Breast epithelium (tissue), 4 donors: Measurements from ENCODE around the gene WEE1. TPM values are rescaled to one million over a fixed set of nuclear protein-coding genes. Genes with fewer than 3 reads are reported as not detected.

Experiments
- DNase-seq, 2 donors: peaks; one replicate each; pipeline ENCODE4 v3.0.0-alpha.2; 2019; ENCODE audit warnings: low spot score in 2 of 2
- H3K27ac ChIP-seq, 2 donors: fragments of 200-600 bp; sonication (generic) in 1 of 2; one replicate each; pipeline ENCODE4 v1.5.1; 2016 to 2019; ENCODE audit warnings: mild to moderate bottlenecking in 1 of 2
- H3K27me3 ChIP-seq, 2 donors: fragments of 200-600 bp; sonication (generic) in 1 of 2; one replicate each; pipeline versions ENCODE4 v1.5.1 to v1.6.0; 2017 to 2019; ENCODE audit warnings: control low read depth in 1 of 2, mild to moderate bottlenecking in 1 of 2
- H3K36me3 ChIP-seq: fragments of 200-600 bp; one replicate; pipeline ENCODE4 v1.5.1; 2019
- H3K4me1 ChIP-seq, 2 donors: fragments of 200-600 bp; sonication (generic); one replicate each; pipeline ENCODE4 v1.5.1; 2016 to 2019; ENCODE audit warnings: control low read depth in 1 of 2
- H3K4me3 ChIP-seq, 3 donors: fragments of 200-600 bp; sonication (generic); 1 replicate in 2 of 3; 2 replicates in 1 of 3; pipeline ENCODE4 v1.5.1; 2016 to 2019; ENCODE audit warnings: mild to moderate bottlenecking in 3 of 3, moderate library complexity in 2 of 3
- H3K9me3 ChIP-seq, 2 donors: fragments of 200-600 bp; sonication (generic) in 1 of 2; one replicate each; pipeline ENCODE4 v1.5.1; 2016 to 2019; ENCODE audit warnings: control low read depth in 1 of 2
- POLR2A ChIP-seq: fragments of 450-650 bp; IDR thresholded peaks from one replicate; pipeline ENCODE4 v1.6.1; 2016; ENCODE audit warnings: antibody characterized with exemption, mild to moderate bottlenecking, moderate library complexity
- POLR2AphosphoS5 ChIP-seq, 3 donors: sonication (generic); formaldehyde crosslinking; IDR thresholded peaks; one replicate each; pipeline ENCODE4 v1.6.1; 2017; ENCODE audit warnings: antibody characterized with exemption in 3 of 3
- intact Hi-C: fragments of 100-400 bp; cut with DNase I; formaldehyde crosslinking; loops from one replicate; pipeline ENCODE4 v1.15.1; 2023; ENCODE audit warnings: low total_unique reads
- total RNA-seq, 3 donors: library from RNA; depleted of rRNA; stranded (reverse); fragments of >200 nt; gene quantifications; one replicate each; pipeline ENCODE4 v1.1.0, GENCODE V29; 2016
- TF ChIP-seq, protein P1 (sequence below), 3 donors: fragments of 450-650 bp; IDR thresholded peaks; one replicate each; pipeline ENCODE4 v1.5.1; 2016 to 2017; ENCODE audit warnings: antibody characterized with exemption in 3 of 3, mild to moderate bottlenecking in 3 of 3, moderate library complexity in 3 of 3

Gene WEE1
- total RNA-seq, 3 donors from 2014 or later: 25.0 to 128 (median 66.5) TPM

- Histone ChIP-seq H3K4me1 (no peaks in the 10 kb centered on the region), H3K27ac (no peak overlapping the region), H3K9me3 (no peaks in the 10 kb centered on the region), H3K27me3 (no peaks in the 10 kb centered on the region), H3K4me3 (no peak overlapping the region), H3K36me3 (no peaks in the 10 kb centered on the region)
- DNase-seq: no peak
- intact Hi-C loops: no loop called here
- TF ChIP-seq, protein P1, sequence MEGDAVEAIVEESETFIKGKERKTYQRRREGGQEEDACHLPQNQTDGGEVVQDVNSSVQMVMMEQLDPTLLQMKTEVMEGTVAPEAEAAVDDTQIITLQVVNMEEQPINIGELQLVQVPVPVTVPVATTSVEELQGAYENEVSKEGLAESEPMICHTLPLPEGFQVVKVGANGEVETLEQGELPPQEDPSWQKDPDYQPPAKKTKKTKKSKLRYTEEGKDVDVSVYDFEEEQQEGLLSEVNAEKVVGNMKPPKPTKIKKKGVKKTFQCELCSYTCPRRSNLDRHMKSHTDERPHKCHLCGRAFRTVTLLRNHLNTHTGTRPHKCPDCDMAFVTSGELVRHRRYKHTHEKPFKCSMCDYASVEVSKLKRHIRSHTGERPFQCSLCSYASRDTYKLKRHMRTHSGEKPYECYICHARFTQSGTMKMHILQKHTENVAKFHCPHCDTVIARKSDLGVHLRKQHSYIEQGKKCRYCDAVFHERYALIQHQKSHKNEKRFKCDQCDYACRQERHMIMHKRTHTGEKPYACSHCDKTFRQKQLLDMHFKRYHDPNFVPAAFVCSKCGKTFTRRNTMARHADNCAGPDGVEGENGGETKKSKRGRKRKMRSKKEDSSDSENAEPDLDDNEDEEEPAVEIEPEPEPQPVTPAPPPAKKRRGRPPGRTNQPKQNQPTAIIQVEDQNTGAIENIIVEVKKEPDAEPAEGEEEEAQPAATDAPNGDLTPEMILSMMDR (IDR thresholded peaks at IDR 0.05): no peak
- TF ChIP-seq POLR2A (no peak), POLR2AphosphoS5 (IDR thresholded peaks at IDR 0.05) (no peak)
These were observed 30.7 kb downstream of the WEE1 start for GRCh38 chr11:9604134-9604533.

DNA sequence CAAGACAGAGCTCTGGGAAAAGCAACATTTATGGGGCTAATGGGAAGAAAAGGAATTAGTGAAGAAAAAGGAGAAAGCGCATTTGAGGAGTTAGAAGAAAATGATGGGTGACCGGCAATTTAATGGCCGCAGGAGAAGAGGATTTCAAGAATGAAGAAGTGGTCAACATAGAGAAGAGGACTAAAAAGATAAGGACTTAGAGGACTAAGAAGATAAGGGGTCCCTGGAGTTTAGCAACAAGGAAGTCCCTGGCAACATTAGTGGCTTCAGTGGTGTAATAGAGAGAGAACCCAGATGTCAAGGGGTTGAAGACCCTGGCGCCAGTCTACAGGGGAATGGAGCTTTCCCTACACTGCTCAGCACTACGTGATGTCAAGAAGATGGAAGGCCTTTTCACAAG is 32.3 kb downstream of the WEE1 start:
- Histone ChIP-seq H3K4me1 (no peaks in the 10 kb centered on the region), H3K4me3 (no peak overlapping the region), H3K27me3 (no peaks in the 10 kb centered on the region), H3K36me3 (no peaks in the 10 kb centered on the region), H3K9me3 (no peaks in the 10 kb centered on the region), H3K27ac (no peak overlapping the region)
- DNase-seq: no peak
- TF ChIP-seq POLR2A (no peak), POLR2AphosphoS5 (IDR thresholded peaks at IDR 0.05) (no peak)
- TF ChIP-seq, protein P1 (IDR thresholded peaks at IDR 0.05): no peak
- intact Hi-C loops: no loop called here

GRCh38 chr11:9606809-9607510 is 33.5 kb downstream of the WEE1 start:
- Histone ChIP-seq H3K4me1 (no peaks in the 10 kb centered on the region), H3K36me3 (no peaks in the 10 kb centered on the region), H3K27ac (no peak overlapping the region), H3K9me3 (no peaks in the 10 kb centered on the region), H3K27me3 (no peaks in the 10 kb centered on the region), H3K4me3 (no peak overlapping the region)
- DNase-seq: no peak
- TF ChIP-seq POLR2AphosphoS5 (IDR thresholded peaks at IDR 0.05): no peak
- no peak for TF ChIP-seq POLR2A
- TF ChIP-seq, protein P1 (IDR thresholded peaks at IDR 0.05): no peak
- intact Hi-C loops: no loop called here

DNA sequence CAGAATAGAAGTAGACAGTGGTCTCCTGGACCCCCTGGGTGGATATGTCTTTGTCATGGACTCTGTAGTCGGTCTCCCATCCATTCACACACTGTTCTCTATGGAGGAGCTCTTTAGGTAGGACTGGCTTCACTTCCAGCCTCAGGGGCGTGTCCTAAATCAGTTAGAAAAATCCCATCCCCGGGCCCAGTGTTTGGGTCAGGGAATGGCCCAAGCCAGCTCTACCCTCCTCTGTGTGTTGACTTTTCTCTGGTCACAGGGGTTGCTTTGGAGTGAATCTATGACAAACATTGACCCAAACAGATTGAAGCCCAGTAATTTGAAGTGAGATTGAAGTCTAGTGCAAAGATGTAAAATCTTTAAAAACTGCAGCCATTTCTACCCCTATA is 34.0 kb downstream of the WEE1 start:
- TF ChIP-seq POLR2AphosphoS5 (IDR thresholded peaks at IDR 0.05) (no peak), POLR2A (no peak)
- TF ChIP-seq, protein P1 (IDR thresholded peaks at IDR 0.05): no peak
- DNase-seq: no peak
- H3K27ac ChIP-seq: no peak overlapping the region
- intact Hi-C loops: no loop called here
- H3K4me3 ChIP-seq: no peak overlapping the region
- no peaks in the 10 kb centered on the region for H3K36me3 ChIP-seq
- H3K27me3 ChIP-seq: no peaks in the 10 kb centered on the region
- no peaks in the 10 kb centered on the region for H3K9me3 ChIP-seq
- H3K4me1 ChIP-seq: peaks cover 0 to 2% of the 10 kb centered on the region in 2 donors

- Histone ChIP-seq H3K27ac (no peak overlapping the region), H3K36me3 (no peaks in the 10 kb centered on the region), H3K4me1 (peaks cover 4 to 5% of the 10 kb centered on the region in 2 donors), H3K27me3 (no peaks in the 10 kb centered on the region), H3K4me3 (no peak overlapping the region), H3K9me3 (no peaks in the 10 kb centered on the region)
- intact Hi-C loops: no loop called here
- DNase-seq: peak in 1 of 2 donors; percentile 7
- TF ChIP-seq POLR2A (no peak), POLR2AphosphoS5 (IDR thresholded peaks at IDR 0.05) (no peak)
- TF ChIP-seq, protein P1 (IDR thresholded peaks at IDR 0.05): no peak
These were observed 35.7 kb downstream of the WEE1 start for GRCh38 chr11:9609002-9609759.
